Fibroblast of lung (primary cell): ENCODE measurements around the gene HOOK1.
"Not testable (repeated sequence)": the region's sequence is repeated elsewhere in the genome, so short reads cannot be mapped to it uniquely, and the experiment has no call there.

ENCODE experiments used
- CTCF ChIP-seq, 2 donors: IDR thresholded peaks in 1 of 2; conservative IDR thresholded peaks in 1 of 2; 1 replicate in 1 of 2; 2 replicates in 1 of 2; pipeline ENCODE4 v1.5.1; 2011 to 2012; ENCODE audit warnings: low read length in 2 of 2, control low read depth in 1 of 2, inconsistent platforms in 1 of 2, low read depth in 1 of 2, mild to moderate bottlenecking in 1 of 2
- EZH2 ChIP-seq: IDR thresholded peaks from 2 replicates; pipeline ENCODE4 v1.5.1; 2012; ENCODE audit warnings: low read length, control low read depth, mild to moderate bottlenecking; ENCODE audit errors: missing control alignments

DNA sequence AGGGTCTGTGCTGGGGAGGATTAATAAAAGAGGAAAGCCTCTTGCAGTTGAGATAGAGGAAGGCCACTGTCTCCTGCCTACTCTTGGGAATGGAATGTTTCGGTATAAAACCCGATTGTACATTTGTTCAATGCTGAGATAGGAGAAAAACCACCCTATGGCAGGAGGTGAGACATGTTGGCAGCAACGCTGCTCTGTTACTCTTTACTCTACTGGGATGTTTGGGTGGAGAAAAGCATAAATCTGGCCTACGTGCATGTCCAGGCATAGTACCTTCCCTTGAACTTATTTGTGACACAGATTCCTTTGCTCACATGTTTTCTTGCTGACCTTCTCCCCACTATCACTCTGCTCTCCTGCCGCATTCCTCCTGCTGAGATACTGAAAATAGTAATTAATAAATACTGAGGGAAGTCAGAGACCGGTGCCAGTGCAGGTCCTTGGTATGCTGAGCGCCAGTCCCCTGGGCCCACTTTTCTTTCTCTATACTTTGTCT, 100.1 kb downstream of the HOOK1 start:
- TF ChIP-seq CTCF (conservative IDR thresholded peaks at IDR 0.05 in 1 of 2, IDR thresholded peaks at IDR 0.05 in 1 of 2; ENCODE audit: low read depth in 1 of 2, low read length in 2 of 2); EZH2: not testable (repeated sequence)
